Neuronal stem cell (in vitro differentiated cells): Measurements from ENCODE around the gene GSTA1.
"Not testable (repeated sequence)": the region's sequence is repeated elsewhere in the genome, so short reads cannot be mapped to it uniquely, and the experiment has no call there.

ENCODE experiments used
- DNase-seq: peaks from one replicate; pipeline ENCODE4 v3.0.0-alpha.2; 2013; ENCODE audit warnings: low spot score
- H2AFZ ChIP-seq: one replicate; pipeline ENCODE4 v1.6.1; 2013; ENCODE audit warnings: mild to moderate bottlenecking, low read length, inconsistent platforms
- H2AK5ac ChIP-seq: 2 replicates; pipeline ENCODE4 v1.6.1; 2013; ENCODE audit warnings: low read depth, mild to moderate bottlenecking, inconsistent platforms, low read length, moderate library complexity, mixed read lengths
- H2BK120ac ChIP-seq: 2 replicates; pipeline ENCODE4 v1.6.1; 2013; ENCODE audit warnings: low read depth, mild to moderate bottlenecking, inconsistent platforms, low read length, moderate library complexity, mixed read lengths
- H2BK12ac ChIP-seq: one replicate; pipeline ENCODE4 v1.6.1; 2013; ENCODE audit warnings: low read length, inconsistent platforms
- H2BK15ac ChIP-seq: 2 replicates; pipeline ENCODE4 v1.6.1; 2013; ENCODE audit warnings: mild to moderate bottlenecking, low read length, inconsistent platforms, mixed read lengths
- H2BK5ac ChIP-seq: one replicate; pipeline ENCODE4 v1.6.1; 2013; ENCODE audit warnings: inconsistent platforms, mild to moderate bottlenecking, low read length, moderate library complexity
- H3K14ac ChIP-seq: one replicate; pipeline ENCODE4 v1.6.1; 2013; ENCODE audit warnings: low read length, inconsistent platforms
- H3K18ac ChIP-seq: 2 replicates; pipeline ENCODE4 v1.6.1; 2013; ENCODE audit warnings: low read length, inconsistent platforms
- H3K23ac ChIP-seq: 2 replicates; pipeline ENCODE4 v1.6.1; 2013; ENCODE audit warnings: low read depth, mild to moderate bottlenecking, mixed read lengths, low read length, inconsistent platforms; ENCODE audit not compliant: poor library complexity
- H3K27ac ChIP-seq: replicated peaks from 3 replicates; pipeline ENCODE4 v1.5.1; 2013; ENCODE audit warnings: low read length, inconsistent platforms
- H3K27me3 ChIP-seq, 3 experiments: 2 replicates each; pipeline ENCODE4 v1.6.1; 2013; ENCODE audit warnings: low read length in 3 of 3, mild to moderate bottlenecking in 2 of 3, inconsistent platforms in 1 of 3, low read depth in 1 of 3, mixed read lengths in 1 of 3, moderate library complexity in 1 of 3; ENCODE audit not compliant: control insufficient read depth in 3 of 3, insufficient read depth in 3 of 3
- H3K36me3 ChIP-seq, 2 donors: replicated peaks in 1 of 2; 2 replicates each; pipeline ENCODE4 v1.6.1; 2013; ENCODE audit warnings: low read length in 2 of 2; ENCODE audit not compliant: control insufficient read depth in 2 of 2, insufficient read depth in 2 of 2
- H3K4ac ChIP-seq: 2 replicates; pipeline ENCODE4 v1.6.1; 2013; ENCODE audit warnings: inconsistent platforms, mild to moderate bottlenecking, low read length, moderate library complexity
- H3K4me1 ChIP-seq, 2 donors: 1 replicate in 1 of 2; 2 replicates in 1 of 2; pipeline ENCODE4 v1.6.1; 2013; ENCODE audit warnings: low read length in 2 of 2, low read depth in 1 of 2; ENCODE audit not compliant: control insufficient read depth in 2 of 2, insufficient read depth in 1 of 2
- H3K4me2 ChIP-seq: one replicate; pipeline ENCODE4 v1.6.1; 2013; ENCODE audit warnings: mild to moderate bottlenecking, low read length, inconsistent platforms; ENCODE audit not compliant: insufficient read depth, poor library complexity, severe bottlenecking
- H3K4me3 ChIP-seq, 2 donors: 2 replicates each; pipeline ENCODE4 v1.5.1; 2013; ENCODE audit warnings: low read length in 2 of 2, mild to moderate bottlenecking in 2 of 2, inconsistent platforms in 1 of 2, moderate library complexity in 1 of 2
- H3K79me1 ChIP-seq: one replicate; pipeline ENCODE4 v1.6.1; 2013; ENCODE audit warnings: low read depth, mild to moderate bottlenecking, inconsistent platforms, low read length, moderate library complexity
- H3K9ac ChIP-seq: one replicate; pipeline ENCODE4 v1.6.1; 2013; ENCODE audit warnings: mild to moderate bottlenecking, low read depth, low read length, inconsistent platforms; ENCODE audit not compliant: poor library complexity
- H3K9me3 ChIP-seq, 2 donors: replicated peaks in 1 of 2; 2 replicates each; pipeline versions ENCODE3 to v1.6.1; 2013; ENCODE audit warnings: low read length in 2 of 2, mild to moderate bottlenecking in 2 of 2, inconsistent platforms in 1 of 2, low read depth in 1 of 2, mixed read lengths in 1 of 2, moderate library complexity in 1 of 2; ENCODE audit not compliant: control insufficient read depth in 2 of 2, insufficient read depth in 1 of 2
- H4K8ac ChIP-seq: one replicate; pipeline ENCODE4 v1.6.1; 2013; ENCODE audit warnings: low read depth, mild to moderate bottlenecking, inconsistent platforms, low read length, moderate library complexity
- H4K91ac ChIP-seq: one replicate; pipeline ENCODE4 v1.6.1; 2013; ENCODE audit warnings: low read length, low read depth, mild to moderate bottlenecking, inconsistent platforms; ENCODE audit not compliant: poor library complexity
- WGBS, 2 donors: extraction: QIAGEN DNeasy Blood & Tissue Kit; methylation state at CpG; one replicate each; pipeline ENCODE4 v1.1.7; 2013; ENCODE audit warnings: missing lambda C conversion rate in 2 of 2, mixed read lengths in 1 of 2; ENCODE audit not compliant: insufficient read length in 2 of 2, insufficient replicate concordance in 1 of 2; ENCODE audit errors: extremely low coverage in 2 of 2; 5-methylcytosine and 5-hydroxymethylcytosine counted together

The GSTA1 gene

GRCh38 chr6:52815167-52816092, 11.8 kb upstream of the GSTA1 start:
- H3K4me2 ChIP-seq, result peak overlapping the region; percentile 11
- H2BK120ac ChIP-seq, result no peak overlapping the region
- no CpG with 5 or more reads among the region's 15 CpGs for WGBS, 2 donors
- no peaks in the 10 kb centered on the region for H3K9me3 ChIP-seq
- no peak overlapping the region for H3K9ac ChIP-seq
- no peak overlapping the region for H2AK5ac ChIP-seq
- H2BK5ac ChIP-seq, result no peak overlapping the region
- DNase-seq, result peak; percentile 33
- no peaks in the 10 kb centered on the region for H3K27me3 ChIP-seq
- H3K36me3 ChIP-seq, result no peaks in the 10 kb centered on the region
- H3K4me3 ChIP-seq, result no peak overlapping the region
- no peak overlapping the region for H3K4ac ChIP-seq
- no peaks in the 10 kb centered on the region for H3K4me1 ChIP-seq
- peaks cover 2% of the 10 kb centered on the region for H3K79me1 ChIP-seq
- no peak overlapping the region for H3K14ac ChIP-seq
- no peak overlapping the region for H4K91ac ChIP-seq
- H4K8ac ChIP-seq, result no peak overlapping the region
- no peak overlapping the region for H3K27ac ChIP-seq
- H2AFZ ChIP-seq, result no peak overlapping the region
- no peak overlapping the region for H3K23ac ChIP-seq
- H3K18ac ChIP-seq, result peak overlapping the region; percentile 41
- H2BK12ac ChIP-seq, result no peak overlapping the region
- H2BK15ac ChIP-seq, result no peak overlapping the region

GRCh38 chr6:52814545-52814944, 10.9 kb upstream of the GSTA1 start:
- not testable (repeated sequence) for H3K36me3 ChIP-seq, H3K9me3 ChIP-seq, H3K14ac ChIP-seq, DNase-seq, H2BK12ac ChIP-seq, H3K9ac ChIP-seq, H2BK120ac ChIP-seq, H4K8ac ChIP-seq, H3K4me1 ChIP-seq, H3K79me1 ChIP-seq, H3K27me3 ChIP-seq, H3K18ac ChIP-seq, H2BK5ac ChIP-seq, H2AFZ ChIP-seq, H3K27ac ChIP-seq, H3K4me2 ChIP-seq, H3K23ac ChIP-seq, H3K4me3 ChIP-seq, H4K91ac ChIP-seq, H3K4ac ChIP-seq, H2BK15ac ChIP-seq, H2AK5ac ChIP-seq
- no CpG with 5 or more reads among the region's 3 CpGs for WGBS, 2 donors

GRCh38 chr6:52809777-52810176, 6.2 kb upstream of the GSTA1 start:
- not testable (repeated sequence) for H2BK15ac ChIP-seq, H3K23ac ChIP-seq, H3K4me2 ChIP-seq, H3K18ac ChIP-seq, H3K4ac ChIP-seq, H3K4me1 ChIP-seq, H4K8ac ChIP-seq, H3K27ac ChIP-seq, H4K91ac ChIP-seq, H2BK5ac ChIP-seq, H3K4me3 ChIP-seq, H2AK5ac ChIP-seq, H2AFZ ChIP-seq, H3K36me3 ChIP-seq, H3K27me3 ChIP-seq, DNase-seq, H3K79me1 ChIP-seq, H2BK120ac ChIP-seq, H2BK12ac ChIP-seq, H3K14ac ChIP-seq, H3K9me3 ChIP-seq, H3K9ac ChIP-seq
- no CpG with 5 or more reads among the region's 4 CpGs for WGBS, 2 donors

- Histone ChIP-seq H3K27me3 (no peaks in the 10 kb centered on the region), H3K9ac (no peak overlapping the region), H3K14ac (no peak overlapping the region), H2BK15ac (no peak overlapping the region), H4K91ac (no peak overlapping the region), H2BK5ac (no peak overlapping the region), H3K36me3 (no peaks in the 10 kb centered on the region), H3K9me3 (no peaks in the 10 kb centered on the region), H3K4me2 (no peak overlapping the region), H3K4ac (no peak overlapping the region), H2AK5ac (no peak overlapping the region), H3K4me1 (no peaks in the 10 kb centered on the region), H4K8ac (no peak overlapping the region), H2BK120ac (no peak overlapping the region), H3K4me3 (no peak overlapping the region), H3K23ac (no peak overlapping the region), H2AFZ (no peak overlapping the region), H2BK12ac (no peak overlapping the region), H3K79me1 (no peaks in the 10 kb centered on the region), H3K27ac (no peak overlapping the region), H3K18ac (no peak overlapping the region)
- DNase-seq, result no peak
- WGBS, 2 donors, result no CpG with 5 or more reads among the region's 5 CpGs
Observed at GRCh38 chr6:52808660-52809059, 5.0 kb upstream of the GSTA1 start.
